Astrocyte of the cerebellum (primary cell): Measurements from ENCODE around the gene TAF1B.
A peak's percentile ranks its signal among the peaks of the same experiment; 100 is the strongest.

ENCODE experiments used
- DNase-seq: peaks from one replicate; pipeline ENCODE4 v3.0.0-alpha.2; 2011; ENCODE audit warnings: low read depth
- H3K4me3 ChIP-seq: 2 replicates; pipeline ENCODE4 v1.5.1; 2011; ENCODE audit warnings: mild to moderate bottlenecking, low read depth, low read length, moderate library complexity
- in situ Hi-C: cut with HindIII; loops from 2 replicates; pipeline ENCODE4 v1.10.0; 2017; ENCODE audit warnings: low sequenced_read_pairs
- TF ChIP-seq, protein P1 (sequence below): IDR thresholded peaks from 2 replicates; pipeline ENCODE4 v1.5.1; 2012; ENCODE audit warnings: low read length, low read depth, moderate library complexity, mild to moderate bottlenecking; ENCODE audit errors: missing control alignments

The TAF1B gene

GRCh38 chr2:9842487-9843228 is 616 bp upstream of the TAF1B start:
- peak overlapping the region; percentile 65 for H3K4me3 ChIP-seq
- TF ChIP-seq, protein P1, sequence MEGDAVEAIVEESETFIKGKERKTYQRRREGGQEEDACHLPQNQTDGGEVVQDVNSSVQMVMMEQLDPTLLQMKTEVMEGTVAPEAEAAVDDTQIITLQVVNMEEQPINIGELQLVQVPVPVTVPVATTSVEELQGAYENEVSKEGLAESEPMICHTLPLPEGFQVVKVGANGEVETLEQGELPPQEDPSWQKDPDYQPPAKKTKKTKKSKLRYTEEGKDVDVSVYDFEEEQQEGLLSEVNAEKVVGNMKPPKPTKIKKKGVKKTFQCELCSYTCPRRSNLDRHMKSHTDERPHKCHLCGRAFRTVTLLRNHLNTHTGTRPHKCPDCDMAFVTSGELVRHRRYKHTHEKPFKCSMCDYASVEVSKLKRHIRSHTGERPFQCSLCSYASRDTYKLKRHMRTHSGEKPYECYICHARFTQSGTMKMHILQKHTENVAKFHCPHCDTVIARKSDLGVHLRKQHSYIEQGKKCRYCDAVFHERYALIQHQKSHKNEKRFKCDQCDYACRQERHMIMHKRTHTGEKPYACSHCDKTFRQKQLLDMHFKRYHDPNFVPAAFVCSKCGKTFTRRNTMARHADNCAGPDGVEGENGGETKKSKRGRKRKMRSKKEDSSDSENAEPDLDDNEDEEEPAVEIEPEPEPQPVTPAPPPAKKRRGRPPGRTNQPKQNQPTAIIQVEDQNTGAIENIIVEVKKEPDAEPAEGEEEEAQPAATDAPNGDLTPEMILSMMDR = no peak
- in situ Hi-C loops = no loop called here
- DNase-seq = no peak

- in situ Hi-C loops = no loop called here
- H3K4me3 ChIP-seq = peak overlapping the region; percentile 65
- DNase-seq = no peak
- TF ChIP-seq, protein P1 = no peak
Measured at GRCh38 chr2:9844036-9844483, 786 bp downstream of the TAF1B start.

GRCh38 chr2:9844576-9844975 is 1.3 kb downstream of the TAF1B start:
- in situ Hi-C loops = no loop called here
- TF ChIP-seq, protein P1 = no peak
- DNase-seq = peak; percentile 35
- peak overlapping the region; percentile 65 for H3K4me3 ChIP-seq

DNA sequence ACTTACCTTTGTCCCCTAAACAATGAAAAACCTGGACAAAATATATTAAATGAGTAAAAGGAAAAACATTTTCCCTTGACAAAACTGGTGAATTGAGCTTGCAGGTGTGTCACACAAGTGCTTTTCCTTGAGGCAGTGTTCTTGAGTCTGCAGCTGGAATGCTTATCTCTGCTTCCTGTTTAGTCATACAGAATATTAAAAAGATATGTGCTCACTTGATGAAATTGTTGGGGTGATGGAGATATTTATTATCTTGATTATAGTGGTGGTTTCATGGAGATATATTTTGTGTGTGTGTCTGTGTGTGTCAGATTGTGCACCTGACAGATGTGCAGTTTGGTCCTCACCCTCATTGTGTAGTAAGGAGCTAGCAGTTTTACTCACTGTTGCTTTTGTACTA is 3.3 kb downstream of the TAF1B start:
- TF ChIP-seq, protein P1 = no peak
- H3K4me3 ChIP-seq = no peak overlapping the region
- DNase-seq = no peak
- in situ Hi-C loops = no loop called here

DNA sequence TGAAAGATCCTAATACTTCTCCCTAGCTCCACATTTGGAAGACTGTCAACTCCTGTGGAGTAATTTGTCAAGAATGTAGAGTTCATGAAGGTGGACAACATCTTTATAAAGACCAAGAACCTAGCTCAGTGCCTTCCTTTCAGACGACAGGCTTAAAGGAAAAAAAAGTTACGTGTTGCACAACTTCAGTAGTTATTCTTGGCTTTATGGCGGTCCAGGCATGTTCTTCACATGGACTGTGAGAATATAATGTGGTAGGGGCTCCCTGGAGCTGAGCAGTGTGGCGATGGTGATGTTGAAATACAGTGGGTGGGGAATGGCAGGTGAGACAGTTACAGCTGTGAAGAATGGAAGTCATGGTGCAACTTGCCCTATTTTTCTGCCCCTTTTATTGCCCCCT is 3.9 kb downstream of the TAF1B start:
- in situ Hi-C loops = no loop called here
- TF ChIP-seq, protein P1 = no peak
- H3K4me3 ChIP-seq = no peak overlapping the region
- DNase-seq = peak; percentile 13

GRCh38 chr2:9852881-9853280 is 9.6 kb downstream of the TAF1B start:
- H3K4me3 ChIP-seq = no peak overlapping the region
- in situ Hi-C loops = no loop called here
- TF ChIP-seq, protein P1 = no peak
- DNase-seq = no peak
